Measurements from ENCODE around the gene BRF1. TPM values are rescaled to one million over a fixed set of nuclear protein-coding genes. Genes with fewer than 3 reads are reported as not detected.

Gene BRF1
- total RNA-seq, 2 experiments from 2014 or later: 27.8 to 29.7 TPM

- POLR2A ChIA-PET: no interaction called here
- CTCF ChIA-PET: no interaction called here
Measured at GRCh38 chr14:105173901-105174894, 126.6 kb downstream of the BRF1 start.

DNA sequence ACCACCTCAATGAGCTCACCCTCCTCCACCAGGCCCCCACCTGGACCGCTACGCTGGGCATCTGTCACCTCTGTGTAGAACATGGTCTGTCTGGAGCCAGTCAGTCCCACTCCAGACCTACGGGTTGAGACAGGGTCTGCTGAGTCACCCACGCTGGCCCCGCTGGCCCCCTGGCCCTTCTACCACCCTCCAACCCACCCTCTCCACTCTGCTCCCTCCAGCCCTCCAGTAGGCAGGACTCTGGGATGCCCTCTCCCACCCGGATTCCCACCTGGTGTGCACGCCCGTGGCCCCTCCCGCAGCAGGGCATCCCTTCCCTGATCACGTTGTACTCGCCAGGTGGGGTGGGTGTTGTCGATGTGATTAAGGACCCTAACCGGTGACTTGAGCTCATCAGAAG lies 127.7 kb downstream of the BRF1 start:
- ChIA-PET CTCF (interaction anchor here (1.4 kb wide), 1 partner anchor 83 kb away, joined by 5 read pairs; no protein-coding TSS in a partner anchor), POLR2A (interaction anchor here (0.5 kb wide), 1 partner anchor 391 kb away, joined by 6 read pairs; no protein-coding TSS in a partner anchor)

DNA sequence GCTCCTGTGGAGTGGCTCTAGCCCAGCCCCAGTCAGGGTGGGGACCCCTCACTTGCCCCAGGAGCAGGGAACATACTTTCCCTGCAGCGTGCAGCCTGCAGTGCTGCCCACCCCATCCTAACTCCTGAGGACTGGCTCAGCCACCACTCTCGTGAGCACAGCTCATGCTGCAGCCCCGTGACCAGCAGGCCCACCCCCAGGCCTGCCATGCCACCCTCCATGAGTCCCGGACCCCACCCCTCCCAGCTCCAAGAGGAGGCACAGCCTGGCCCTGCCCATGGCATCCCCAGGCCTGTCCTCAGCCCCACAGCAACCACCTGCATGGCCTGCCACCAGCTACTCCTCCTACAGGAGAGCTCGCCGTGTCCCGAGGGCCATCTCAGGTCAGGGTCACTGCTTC lies 128.3 kb downstream of the BRF1 start:
- CTCF ChIA-PET: interaction anchor here (1.4 kb wide), 2 partner anchors 22 to 82 kb away, joined by 5 read pairs; no protein-coding TSS in a partner anchor
- POLR2A ChIA-PET: no interaction called here

GRCh38 chr14:105171004-105171673 lies 129.7 kb downstream of the BRF1 start:
- ChIA-PET POLR2A (interaction anchor here (0.6 to 1.1 kb wide), 2 partner anchors 9 to 125 kb away, joined by 3 to 4 read pairs; no protein-coding TSS in a partner anchor), CTCF (interaction anchor here (0.5 to 1.4 kb wide), 2 partner anchors 15 to 24 kb away, joined by 3 to 5 read pairs; no protein-coding TSS in a partner anchor)

- CTCF ChIA-PET: interaction anchor here (0.5 to 1.6 kb wide), 9 partner anchors 13 to 311 kb away, joined by 3 to 5 read pairs (median 3); no protein-coding TSS in a partner anchor
- POLR2A ChIA-PET: interaction anchor here (1.1 kb wide), 1 partner anchor 10 kb away, joined by 3 read pairs; no protein-coding TSS in a partner anchor
Measured at GRCh38 chr14:105169776-105170655, 130.8 kb downstream of the BRF1 start.

DNA sequence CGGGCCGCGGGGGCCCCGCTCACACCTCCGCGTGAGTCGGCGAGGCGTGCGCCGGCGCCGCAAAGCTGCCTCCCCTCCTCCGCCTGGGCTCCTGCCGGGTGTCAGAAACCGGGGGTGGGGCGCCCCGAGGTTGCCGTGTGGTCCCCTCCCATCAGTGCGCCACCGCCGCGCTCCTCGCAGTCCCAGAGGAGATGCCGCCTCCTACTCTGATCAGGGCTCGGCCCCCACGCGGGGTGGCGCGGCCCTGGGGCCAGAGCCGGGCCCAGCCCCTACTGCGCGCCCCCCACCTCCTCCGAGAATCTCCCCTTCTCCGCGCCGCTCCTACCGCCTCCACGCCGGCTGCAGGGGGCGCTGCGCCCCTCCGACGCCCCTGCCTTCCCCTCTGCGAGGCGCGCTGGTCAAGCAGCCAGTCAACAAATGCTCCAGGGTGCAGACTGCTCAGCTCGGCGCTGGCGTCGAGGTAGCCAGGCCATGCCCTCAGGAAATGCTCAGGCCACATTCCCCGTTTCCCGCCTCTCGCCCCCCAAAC lies 131.8 kb downstream of the BRF1 start:
- POLR2A ChIA-PET: no interaction called here
- CTCF ChIA-PET: interaction anchor here (0.5 to 1.6 kb wide), 9 partner anchors 10 to 312 kb away, joined by 3 to 5 read pairs (median 3); no protein-coding TSS in a partner anchor

- CTCF ChIA-PET: interaction anchor here (0.9 to 1.6 kb wide), 5 partner anchors 11 to 312 kb away, joined by 3 to 5 read pairs (median 3); no protein-coding TSS in a partner anchor
- POLR2A ChIA-PET: no interaction called here
Measured at GRCh38 chr14:105168496-105168978, 132.3 kb downstream of the BRF1 start, which contains the start of gene JAG2. Gene JAG2, minus strand, starts transcription at chr14:105168776. Its CDS starts 356 bp downstream, at chr14:105168420.

- ChIA-PET CTCF (no interaction called here), POLR2A (interaction anchor here (0.6 kb wide), 1 partner anchor 22 kb away, joined by 7 read pairs; no protein-coding TSS in a partner anchor)
Measured at GRCh38 chr14:105168093-105168420, 132.7 kb downstream of the BRF1 start.

- ChIA-PET CTCF (no interaction called here), POLR2A (interaction anchor here (0.6 kb wide), 1 partner anchor 23 kb away, joined by 7 read pairs; no protein-coding TSS in a partner anchor)
Measured at GRCh38 chr14:105167303-105168092, 133.3 kb downstream of the BRF1 start.

GRCh38 chr14:105166571-105167302 lies 134.1 kb downstream of the BRF1 start:
- ChIA-PET POLR2A (no interaction called here), CTCF (interaction anchor here (1.4 kb wide), 1 partner anchor 76 kb away, joined by 3 read pairs; no protein-coding TSS in a partner anchor)

- CTCF ChIA-PET: interaction anchor here (1.4 kb wide), 1 partner anchor 75 kb away, joined by 3 read pairs; no protein-coding TSS in a partner anchor
- POLR2A ChIA-PET: no interaction called here
Measured at GRCh38 chr14:105165761-105166485, 134.9 kb downstream of the BRF1 start.

DNA sequence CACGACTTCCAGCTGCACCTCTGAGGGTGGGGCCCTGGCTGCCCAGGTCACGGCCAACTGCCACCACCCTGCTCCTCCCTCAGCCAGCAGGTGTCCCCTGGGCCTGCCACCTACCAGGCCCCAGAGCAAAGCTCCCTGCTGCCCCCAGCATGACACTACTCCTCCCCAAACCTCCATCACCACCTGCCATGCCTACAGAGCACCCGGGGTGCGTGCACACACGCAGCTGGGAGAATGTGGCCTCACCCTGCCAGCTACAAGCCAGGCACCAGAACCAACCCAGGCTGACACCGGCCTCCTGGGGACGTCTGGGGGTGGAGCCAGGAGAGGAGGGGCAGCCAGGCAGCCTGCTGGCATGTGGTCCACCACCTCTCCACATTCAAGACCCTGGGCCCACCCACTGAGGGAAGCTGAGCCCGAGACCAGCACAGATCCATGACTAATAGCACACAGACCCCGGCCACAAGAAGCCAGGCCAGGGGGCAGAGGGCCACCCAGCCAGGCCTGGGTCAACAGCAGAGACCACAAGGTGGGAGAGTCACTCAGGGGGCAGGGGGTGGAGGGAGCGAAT lies 135.6 kb downstream of the BRF1 start:
- CTCF ChIA-PET: interaction anchor here (1.4 to 1.5 kb wide), 2 partner anchors 14 to 75 kb away, joined by 3 to 5 read pairs; no protein-coding TSS in a partner anchor
- POLR2A ChIA-PET: no interaction called here

DNA sequence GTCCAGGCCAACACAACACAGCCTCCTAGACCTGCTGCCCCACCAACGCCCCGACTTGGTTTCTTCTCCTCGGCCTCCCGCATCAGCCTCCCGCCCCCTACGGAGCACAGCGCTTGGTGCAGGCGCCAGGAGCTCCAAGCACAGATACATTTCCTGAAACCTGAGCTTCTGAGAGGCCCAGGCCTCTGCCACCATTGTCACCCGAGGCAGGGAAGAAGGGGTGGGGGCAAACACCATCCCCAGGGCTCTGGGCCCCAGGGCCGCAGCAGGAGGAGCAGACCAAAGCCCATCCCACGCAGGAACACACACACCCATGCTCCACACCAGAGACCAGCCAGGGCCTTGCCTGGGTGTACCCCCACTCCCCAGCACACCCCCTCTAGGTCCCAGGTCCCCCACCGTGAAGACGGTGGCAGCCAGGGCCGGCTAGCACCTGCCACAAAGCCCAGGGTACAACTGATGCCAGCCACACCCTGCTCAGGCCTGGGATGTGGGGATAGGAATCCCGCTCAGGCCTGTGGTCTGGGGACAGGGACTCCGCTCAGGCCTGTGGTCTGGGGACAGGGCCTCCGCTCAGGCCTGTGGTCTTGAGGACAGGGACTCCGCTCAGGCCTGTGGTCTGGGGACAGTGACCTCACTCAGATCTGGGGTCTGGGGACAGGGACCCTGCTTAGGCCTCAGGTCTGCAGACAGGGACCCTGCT lies 137.6 kb downstream of the BRF1 start:
- POLR2A ChIA-PET: no interaction called here
- CTCF ChIA-PET: no interaction called here

DNA sequence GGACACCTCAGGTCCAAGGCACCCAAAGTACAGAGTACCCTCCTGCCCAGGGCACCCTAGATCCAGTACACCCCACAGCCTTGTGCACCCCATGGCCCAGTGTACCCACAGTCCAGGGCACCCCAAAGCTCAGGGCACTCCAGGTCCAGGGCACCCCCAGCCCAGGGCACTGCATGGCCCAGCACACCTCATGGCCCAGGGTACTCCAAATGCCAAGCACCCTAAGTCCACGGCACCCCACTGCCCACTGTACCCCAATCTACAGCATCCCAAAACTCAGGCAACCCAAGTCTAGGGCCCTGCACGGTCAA lies 138.2 kb downstream of the BRF1 start:
- POLR2A ChIA-PET: no interaction called here
- CTCF ChIA-PET: no interaction called here

DNA sequence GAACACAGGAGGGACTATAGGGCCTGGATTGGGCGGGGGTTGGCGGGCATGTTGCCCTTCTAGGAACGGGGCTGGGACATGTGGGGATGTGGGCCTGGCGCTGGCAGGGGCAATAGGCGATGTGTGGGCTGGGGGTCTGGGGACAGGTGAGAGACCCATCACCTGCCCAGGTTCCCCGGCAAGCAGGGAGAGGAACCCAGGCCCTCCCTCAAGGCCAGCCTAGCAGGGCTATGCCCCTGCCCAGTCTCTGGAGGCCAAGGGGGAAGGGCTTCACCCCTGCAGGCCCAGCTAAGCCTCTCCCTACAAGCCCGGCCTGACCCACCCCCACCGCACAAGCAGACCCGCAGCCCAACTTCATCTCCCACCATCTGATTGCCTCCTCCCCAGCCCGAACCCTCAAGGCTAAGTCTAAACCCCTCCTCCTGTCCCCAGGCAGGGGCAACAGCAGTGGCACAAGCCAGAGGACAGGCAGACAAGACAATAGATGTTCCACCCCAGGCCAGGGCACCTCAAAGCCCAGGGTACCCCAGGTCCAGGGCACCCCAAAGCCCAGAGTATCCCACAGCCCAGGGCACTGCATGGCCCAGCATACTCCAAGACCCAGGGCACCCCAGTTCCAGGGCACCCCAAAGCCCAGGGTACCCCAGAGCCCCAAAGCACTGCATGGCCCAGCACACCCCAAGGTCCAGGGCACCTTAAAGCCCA lies 138.7 kb downstream of the BRF1 start:
- CTCF ChIA-PET: no interaction called here
- POLR2A ChIA-PET: no interaction called here
